ENCODE data around the gene BORCS8. TPM values are rescaled to one million over a fixed set of nuclear protein-coding genes. Genes with fewer than 3 reads are reported as not detected.

The BORCS8 gene
- total and polyA plus RNA-seq, 2 of the 13 experiments (the other 11 are each of a cell fraction or from before 2014, with no cell fraction given), result 9.6 to 13.3 TPM

GRCh38 chr19:19192078-19192882 lies at the start of gene BORCS8, which contains the start of gene RFXANK (continued):
- peak; percentile 91; the same call in 1 of the 2 replicates for TF ChIP-seq ZNF850 (CRISPR knock-in tag; conservative IDR thresholded peaks at IDR 0.05)
- TF ChIP-seq ATF7-NPFF (CRISPR knock-in tag; IDR thresholded peaks at IDR 0.05; ENCODE audit: low read depth), result 0 out of 2 replicates have a peak, but pooled peaks have one; percentile 23
- no peak for TF ChIP-seq ETV6 (CRISPR knock-in tag; conservative IDR thresholded peaks at IDR 0.05)
- TF ChIP-seq NAIF1 (CRISPR knock-in tag; IDR thresholded peaks at IDR 0.05; ENCODE audit: borderline replicate concordance), result peak; percentile 71
- peak; percentile 77 for TF ChIP-seq POLR2G (IDR thresholded peaks at IDR 0.05; ENCODE audit: low read depth, low read length)
- 0 out of 2 replicates have a peak, but pooled peaks have one; percentile 52 for TF ChIP-seq U2AF2 (IDR thresholded peaks at IDR 0.05; ENCODE audit: low read depth, low read length)
- TF ChIP-seq ZNF616 (CRISPR knock-in tag; IDR thresholded peaks at IDR 0.05; ENCODE audit: low read depth), result 0 out of 2 replicates have a peak, but pooled peaks have one; percentile 45
- TF ChIP-seq AGO1 (IDR thresholded peaks at IDR 0.05; ENCODE audit: low read depth, low read length, poor library complexity, severe bottlenecking), result peak; percentile 36
- TF ChIP-seq HOXD1 (CRISPR knock-in tag; IDR thresholded peaks at IDR 0.05), result no peak
- peak; percentile 97 for TF ChIP-seq HDAC1 (CRISPR knock-in tag; IDR thresholded peaks at IDR 0.05)
- TF ChIP-seq NCOA1 (CRISPR knock-in tag; IDR thresholded peaks at IDR 0.05), result 0 out of 2 replicates have a peak, but pooled peaks have one; percentile 3
- TF ChIP-seq, protein P1, sequence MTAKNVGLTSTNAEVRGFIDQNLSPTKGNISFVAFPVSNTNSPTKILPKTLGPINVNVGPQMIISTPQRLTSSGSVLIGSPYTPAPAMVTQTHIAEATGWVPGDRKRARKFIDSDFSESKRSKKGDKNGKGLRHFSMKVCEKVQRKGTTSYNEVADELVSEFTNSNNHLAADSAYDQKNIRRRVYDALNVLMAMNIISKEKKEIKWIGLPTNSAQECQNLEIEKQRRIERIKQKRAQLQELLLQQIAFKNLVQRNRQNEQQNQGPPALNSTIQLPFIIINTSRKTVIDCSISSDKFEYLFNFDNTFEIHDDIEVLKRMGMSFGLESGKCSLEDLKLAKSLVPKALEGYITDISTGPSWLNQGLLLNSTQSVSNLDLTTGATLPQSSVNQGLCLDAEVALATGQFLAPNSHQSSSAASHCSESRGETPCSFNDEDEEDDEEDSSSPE (CRISPR knock-in tag; IDR thresholded peaks at IDR 0.05), result peak; percentile 63
- no peak for TF ChIP-seq CBX1 (IDR thresholded peaks at IDR 0.05; ENCODE audit: low read depth)
- TF ChIP-seq HIVEP1 (CRISPR knock-in tag; IDR thresholded peaks at IDR 0.05), result peak; percentile 64; the same call in 1 of the 2 replicates
- TF ChIP-seq CCDC6 (CRISPR knock-in tag; IDR thresholded peaks at IDR 0.05), result peak; percentile 78; the same call in 1 of the 2 replicates
- TF ChIP-seq, protein P2, sequence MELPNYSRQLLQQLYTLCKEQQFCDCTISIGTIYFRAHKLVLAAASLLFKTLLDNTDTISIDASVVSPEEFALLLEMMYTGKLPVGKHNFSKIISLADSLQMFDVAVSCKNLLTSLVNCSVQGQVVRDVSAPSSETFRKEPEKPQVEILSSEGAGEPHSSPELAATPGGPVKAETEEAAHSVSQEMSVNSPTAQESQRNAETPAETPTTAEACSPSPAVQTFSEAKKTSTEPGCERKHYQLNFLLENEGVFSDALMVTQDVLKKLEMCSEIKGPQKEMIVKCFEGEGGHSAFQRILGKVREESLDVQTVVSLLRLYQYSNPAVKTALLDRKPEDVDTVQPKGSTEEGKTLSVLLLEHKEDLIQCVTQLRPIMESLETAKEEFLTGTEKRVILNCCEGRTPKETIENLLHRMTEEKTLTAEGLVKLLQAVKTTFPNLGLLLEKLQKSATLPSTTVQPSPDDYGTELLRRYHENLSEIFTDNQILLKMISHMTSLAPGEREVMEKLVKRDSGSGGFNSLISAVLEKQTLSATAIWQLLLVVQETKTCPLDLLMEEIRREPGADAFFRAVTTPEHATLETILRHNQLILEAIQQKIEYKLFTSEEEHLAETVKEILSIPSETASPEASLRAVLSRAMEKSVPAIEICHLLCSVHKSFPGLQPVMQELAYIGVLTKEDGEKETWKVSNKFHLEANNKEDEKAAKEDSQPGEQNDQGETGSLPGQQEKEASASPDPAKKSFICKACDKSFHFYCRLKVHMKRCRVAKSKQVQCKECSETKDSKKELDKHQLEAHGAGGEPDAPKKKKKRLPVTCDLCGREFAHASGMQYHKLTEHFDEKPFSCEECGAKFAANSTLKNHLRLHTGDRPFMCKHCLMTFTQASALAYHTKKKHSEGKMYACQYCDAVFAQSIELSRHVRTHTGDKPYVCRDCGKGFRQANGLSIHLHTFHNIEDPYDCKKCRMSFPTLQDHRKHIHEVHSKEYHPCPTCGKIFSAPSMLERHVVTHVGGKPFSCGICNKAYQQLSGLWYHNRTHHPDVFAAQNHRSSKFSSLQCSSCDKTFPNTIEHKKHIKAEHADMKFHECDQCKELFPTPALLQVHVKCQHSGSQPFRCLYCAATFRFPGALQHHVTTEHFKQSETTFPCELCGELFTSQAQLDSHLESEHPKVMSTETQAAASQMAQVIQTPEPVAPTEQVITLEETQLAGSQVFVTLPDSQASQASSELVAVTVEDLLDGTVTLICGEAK (IDR thresholded peaks at IDR 0.05), result peak; percentile 93
- TF ChIP-seq, protein P2 (CRISPR knock-in tag; IDR thresholded peaks at IDR 0.05), result peak; percentile 90
- TF ChIP-seq GATAD2A (CRISPR knock-in tag; IDR thresholded peaks at IDR 0.05), result no peak
- no peak for TF ChIP-seq ZSCAN12 (CRISPR knock-in tag; IDR thresholded peaks at IDR 0.05)
- TF ChIP-seq ZNF136 (CRISPR knock-in tag; IDR thresholded peaks at IDR 0.05; ENCODE audit: low read depth), result 0 out of 2 replicates have a peak, but pooled peaks have one; percentile 47
- TF ChIP-seq AHR (CRISPR knock-in tag; IDR thresholded peaks at IDR 0.05), result peak; percentile 62; the same call in 1 of the 2 replicates
